ENCODE data around the gene LYRM1. TPM values are rescaled to one million over a fixed set of nuclear protein-coding genes. Genes with fewer than 3 reads are reported as not detected.

LYRM1 gene
- total and polyA plus RNA-seq, 10 of the 15 experiments (the other 5 are each of a cell fraction or from before 2014, with no cell fraction given), result 18.4 to 54.4 (median 38.0) TPM

GRCh38 chr16:20903899-20904506 lies 3.4 kb downstream of the LYRM1 start:
- no peak overlapping the region for H3K9ac ChIP-seq (ENCODE audit: control insufficient read depth, insufficient read depth, low read length)

More at GRCh38 chr16:20903899-20904506, 3.4 kb downstream of the LYRM1 start:
- RAD21 ChIA-PET (ENCODE audit: unreplicated experiment), result interaction anchor here (1.2 to 2.8 kb wide), 6 partner anchors 25 to 56 kb away, joined by 3 to 12 read pairs (median 6); no protein-coding TSS in a partner anchor
- FAIRE-seq (no peak), ATAC-seq (no peak), DNase-seq (ENCODE audit: low read depth, low spot score) (no peak)
- no TSS peak for BruUV-seq (replicated peaks)
- TF ChIP-seq, protein P1, sequence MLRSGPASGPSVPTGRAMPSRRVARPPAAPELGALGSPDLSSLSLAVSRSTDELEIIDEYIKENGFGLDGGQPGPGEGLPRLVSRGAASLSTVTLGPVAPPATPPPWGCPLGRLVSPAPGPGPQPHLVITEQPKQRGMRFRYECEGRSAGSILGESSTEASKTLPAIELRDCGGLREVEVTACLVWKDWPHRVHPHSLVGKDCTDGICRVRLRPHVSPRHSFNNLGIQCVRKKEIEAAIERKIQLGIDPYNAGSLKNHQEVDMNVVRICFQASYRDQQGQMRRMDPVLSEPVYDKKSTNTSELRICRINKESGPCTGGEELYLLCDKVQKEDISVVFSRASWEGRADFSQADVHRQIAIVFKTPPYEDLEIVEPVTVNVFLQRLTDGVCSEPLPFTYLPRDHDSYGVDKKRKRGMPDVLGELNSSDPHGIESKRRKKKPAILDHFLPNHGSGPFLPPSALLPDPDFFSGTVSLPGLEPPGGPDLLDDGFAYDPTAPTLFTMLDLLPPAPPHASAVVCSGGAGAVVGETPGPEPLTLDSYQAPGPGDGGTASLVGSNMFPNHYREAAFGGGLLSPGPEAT (IDR thresholded peaks at IDR 0.05; ENCODE audit: low read depth), result no peak
- TF ChIP-seq NFYA (IDR thresholded peaks at IDR 0.05; ENCODE audit: borderline replicate concordance, low read depth, low read length) (no peak), IKZF1 (conservative IDR thresholded peaks at IDR 0.05) (no peak), PRDM15 (CRISPR knock-in tag; IDR thresholded peaks at IDR 0.05) (no peak), SRF (IDR thresholded peaks at IDR 0.05; ENCODE audit: low read depth in 2 of 2, low read length in 2 of 2) (no peak), ATF2 (IDR thresholded peaks at IDR 0.05; ENCODE audit: low read length) (no peak), CHD4 (IDR thresholded peaks at IDR 0.05) (0 out of 2 replicates have a peak, but pooled peaks have one; percentile 73), ZNF24 (IDR thresholded peaks at IDR 0.05) (peak; percentile 94), TCF3 (IDR thresholded peaks at IDR 0.05; ENCODE audit: borderline replicate concordance, insufficient read depth, low read depth, low read length) (no peak), BMI1 (IDR thresholded peaks at IDR 0.05; ENCODE audit: borderline replicate concordance) (no peak), CHD1 (IDR thresholded peaks at IDR 0.05; ENCODE audit: low read depth, low read length) (no peak)
- TF ChIP-seq, protein P2, sequence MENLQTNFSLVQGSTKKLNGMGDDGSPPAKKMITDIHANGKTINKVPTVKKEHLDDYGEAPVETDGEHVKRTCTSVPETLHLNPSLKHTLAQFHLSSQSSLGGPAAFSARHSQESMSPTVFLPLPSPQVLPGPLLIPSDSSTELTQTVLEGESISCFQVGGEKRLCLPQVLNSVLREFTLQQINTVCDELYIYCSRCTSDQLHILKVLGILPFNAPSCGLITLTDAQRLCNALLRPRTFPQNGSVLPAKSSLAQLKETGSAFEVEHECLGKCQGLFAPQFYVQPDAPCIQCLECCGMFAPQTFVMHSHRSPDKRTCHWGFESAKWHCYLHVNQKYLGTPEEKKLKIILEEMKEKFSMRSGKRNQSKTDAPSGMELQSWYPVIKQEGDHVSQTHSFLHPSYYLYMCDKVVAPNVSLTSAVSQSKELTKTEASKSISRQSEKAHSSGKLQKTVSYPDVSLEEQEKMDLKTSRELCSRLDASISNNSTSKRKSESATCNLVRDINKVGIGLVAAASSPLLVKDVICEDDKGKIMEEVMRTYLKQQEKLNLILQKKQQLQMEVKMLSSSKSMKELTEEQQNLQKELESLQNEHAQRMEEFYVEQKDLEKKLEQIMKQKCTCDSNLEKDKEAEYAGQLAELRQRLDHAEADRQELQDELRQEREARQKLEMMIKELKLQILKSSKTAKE (IDR thresholded peaks at IDR 0.05; ENCODE audit: low read depth, poor library complexity, severe bottlenecking), result no peak
- Histone ChIP-seq H3K36me3 (ENCODE audit: control insufficient read depth in 2 of 2, insufficient read depth in 2 of 2, low read length in 1 of 2) (no peaks in the 10 kb centered on the region; a peak in 1 of 4 replicates), H2AFZ (ENCODE audit: control insufficient read depth, low read depth, low read length) (no peak overlapping the region), H3K4me1 (ENCODE audit: control insufficient read depth, insufficient read depth, low read length) (peaks cover 22% of the 10 kb centered on the region), H3K4me3 (peak overlapping the region; percentile 31; the same call in 1 of the 2 replicates), H3K27me3 (replicated peaks in 1 of 2; ENCODE audit: control insufficient read depth in 2 of 2, insufficient read depth in 2 of 2, low read length in 1 of 2) (no peaks in the 10 kb centered on the region), H3K27ac (ENCODE audit: control insufficient read depth, insufficient read depth) (no peak overlapping the region; the same call in 1 of the 2 replicates), H3K9me3 (replicated peaks; ENCODE audit: control insufficient read depth, insufficient read depth, low read length) (no peaks in the 10 kb centered on the region), H4K20me1 (ENCODE audit: control insufficient read depth, insufficient read depth) (no peaks in the 10 kb centered on the region), H3K4me2 (ENCODE audit: control insufficient read depth, insufficient read depth) (peak overlapping the region; percentile 82), H3K79me2 (ENCODE audit: control insufficient read depth, insufficient read depth, low read length) (peaks cover 25% of the 10 kb centered on the region)
- intact Hi-C loops (cut with micrococcal nuclease; ENCODE audit: unreplicated experiment), result no loop called here
- in situ Hi-C loops (cut with MboI), result no loop called here
- SMC1A ChIA-PET (ENCODE audit: uncharacterized antibody, unreplicated experiment), result interaction anchor here (1.3 to 4.6 kb wide), 9 partner anchors 21 to 54 kb away, joined by 3 to 34 read pairs (median 8); no protein-coding TSS in a partner anchor
- 15% methylated on average over 5 of the region's 5 CpGs for WGBS (ENCODE audit: insufficient coverage, insufficient replicate concordance, low lambda C conversion rate, missing lambda C conversion rate)
- POLR2A ChIA-PET, result interaction anchor here (0.5 to 2.3 kb wide), 4 partner anchors 19 to 84 kb away, joined by 3 to 12 read pairs (median 5); no protein-coding TSS in a partner anchor
- CTCF ChIA-PET, result interaction anchor here (1.2 to 3.7 kb wide), 6 partner anchors 7 to 56 kb away, joined by 3 to 18 read pairs (median 6); no protein-coding TSS in a partner anchor

All from GM12878 (cell line).